ENCODE data around the gene GALM. TPM values are rescaled to one million over a fixed set of nuclear protein-coding genes. Genes with fewer than 3 reads are reported as not detected.
A peak's percentile ranks its signal among the peaks of the same experiment; 100 is the strongest.
"Not testable (repeated sequence)": the region's sequence is repeated elsewhere in the genome, so short reads cannot be mapped to it uniquely, and the experiment has no call there.

The GALM gene
- polyA plus RNA-seq, 1 donor: 76.1 TPM

- H3K9me3 ChIP-seq (ENCODE audit: control insufficient read depth, low read depth, low read length): no peaks in the 10 kb centered on the region
- peak; percentile 48 to 66 for DNase-seq
- WGBS (ENCODE audit: insufficient coverage, low lambda C conversion rate): 20% methylated on average over 1 of the region's 8 CpGs
- H3K27ac ChIP-seq (ENCODE audit: low read length): peak overlapping the region; percentile 26
- peaks cover 27% of the 10 kb centered on the region for H3K4me1 ChIP-seq (ENCODE audit: control insufficient read depth, insufficient read depth, low read length)
- no peak overlapping the region for H3K4me3 ChIP-seq (ENCODE audit: low read length)
- H3K27me3 ChIP-seq (ENCODE audit: control insufficient read depth, insufficient read depth, low read length): no peaks in the 10 kb centered on the region
- peaks cover 20% of the 10 kb centered on the region for H3K36me3 ChIP-seq (ENCODE audit: control insufficient read depth, insufficient read depth, low read length)
Observed at GRCh38 chr2:38672445-38673391, 6.8 kb downstream of the GALM start.

DNA sequence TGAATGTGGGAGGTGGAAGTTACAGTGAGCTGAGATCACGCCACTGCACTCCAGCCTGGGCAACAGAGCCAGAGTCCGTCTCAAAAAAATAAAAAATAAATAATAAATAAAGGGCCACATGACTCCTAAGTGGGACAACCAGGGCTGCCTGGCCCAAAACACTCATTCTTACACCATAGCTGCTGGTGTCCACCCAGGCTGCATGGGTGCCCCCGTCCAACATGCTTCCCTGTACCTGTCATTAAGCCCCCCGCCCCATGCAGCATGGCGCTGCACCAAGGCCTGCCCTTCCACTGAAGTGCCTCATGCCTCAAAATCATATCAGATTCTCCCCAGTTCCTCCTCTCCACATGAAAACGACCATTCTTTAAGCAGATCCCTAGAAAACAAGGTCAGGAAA is 10.8 kb downstream of the GALM start:
- Histone ChIP-seq H3K27me3 (ENCODE audit: control insufficient read depth, insufficient read depth, low read length) (no peaks in the 10 kb centered on the region), H3K9me3 (ENCODE audit: control insufficient read depth, low read depth, low read length) (no peaks in the 10 kb centered on the region), H3K36me3 (ENCODE audit: control insufficient read depth, insufficient read depth, low read length) (peaks cover 48% of the 10 kb centered on the region), H3K4me1 (ENCODE audit: control insufficient read depth, insufficient read depth, low read length) (peaks cover 11% of the 10 kb centered on the region), H3K4me3 (ENCODE audit: low read length) (no peak overlapping the region), H3K27ac (ENCODE audit: low read length) (peak overlapping the region; percentile 77)
- DNase-seq: no peak
- no CpG with 5 or more reads among the region's 6 CpGs for WGBS (ENCODE audit: insufficient coverage, low lambda C conversion rate)

- not testable (repeated sequence) for H3K4me3 ChIP-seq (ENCODE audit: low read length)
- peaks cover 72% of the 10 kb centered on the region for H3K36me3 ChIP-seq (ENCODE audit: control insufficient read depth, insufficient read depth, low read length)
- WGBS (ENCODE audit: insufficient coverage, low lambda C conversion rate): no CpG with 5 or more reads among the region's 5 CpGs
Observed at GRCh38 chr2:38680868-38681267, 15.0 kb downstream of the GALM start.

DNA sequence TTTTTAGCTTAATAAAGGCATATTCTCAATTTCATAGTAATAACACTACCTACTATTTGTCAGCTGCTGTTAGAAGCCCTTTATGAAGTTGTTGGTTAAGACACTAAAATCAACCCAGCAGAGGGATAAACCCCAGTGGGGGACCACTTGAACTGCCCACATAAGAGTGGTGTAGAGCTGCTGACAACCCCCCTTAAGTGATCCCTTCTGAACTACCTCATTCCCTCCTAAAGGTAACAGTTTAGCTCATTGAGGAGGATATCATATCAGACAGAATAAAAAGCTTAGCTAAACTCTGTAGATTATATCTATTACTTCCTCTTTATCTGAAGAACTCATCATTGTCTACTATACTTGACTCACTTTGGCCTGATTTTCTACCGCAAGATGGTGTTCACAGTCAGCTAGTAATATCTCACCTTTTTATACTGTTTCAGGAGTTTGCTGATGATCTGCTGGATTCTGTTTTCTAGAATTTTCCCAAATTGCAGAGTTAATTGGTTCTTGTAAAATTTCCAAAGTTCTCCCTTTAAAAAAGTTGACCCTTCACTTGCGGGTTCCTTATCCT is 16.2 kb downstream of the GALM start:
- no CpG with 5 or more reads among the region's 2 CpGs for WGBS (ENCODE audit: insufficient coverage, low lambda C conversion rate)
- H3K9me3 ChIP-seq (ENCODE audit: control insufficient read depth, low read depth, low read length): no peaks in the 10 kb centered on the region
- H3K36me3 ChIP-seq (ENCODE audit: control insufficient read depth, insufficient read depth, low read length): peaks cover 66% of the 10 kb centered on the region
- peaks cover 7% of the 10 kb centered on the region for H3K4me1 ChIP-seq (ENCODE audit: control insufficient read depth, insufficient read depth, low read length)
- H3K27me3 ChIP-seq (ENCODE audit: control insufficient read depth, insufficient read depth, low read length): no peaks in the 10 kb centered on the region
- H3K4me3 ChIP-seq (ENCODE audit: low read length): no peak overlapping the region
- DNase-seq: no peak
- H3K27ac ChIP-seq (ENCODE audit: low read length): no peak overlapping the region

More at GRCh38 chr2:38680868-38681267, 15.0 kb downstream of the GALM start:
- not testable (repeated sequence) for DNase-seq; H3K27ac ChIP-seq (ENCODE audit: low read length); H3K27me3 ChIP-seq (ENCODE audit: control insufficient read depth, insufficient read depth, low read length); H3K9me3 ChIP-seq (ENCODE audit: control insufficient read depth, low read depth, low read length)
- H3K4me1 ChIP-seq (ENCODE audit: control insufficient read depth, insufficient read depth, low read length): peaks cover 11% of the 10 kb centered on the region

DNA sequence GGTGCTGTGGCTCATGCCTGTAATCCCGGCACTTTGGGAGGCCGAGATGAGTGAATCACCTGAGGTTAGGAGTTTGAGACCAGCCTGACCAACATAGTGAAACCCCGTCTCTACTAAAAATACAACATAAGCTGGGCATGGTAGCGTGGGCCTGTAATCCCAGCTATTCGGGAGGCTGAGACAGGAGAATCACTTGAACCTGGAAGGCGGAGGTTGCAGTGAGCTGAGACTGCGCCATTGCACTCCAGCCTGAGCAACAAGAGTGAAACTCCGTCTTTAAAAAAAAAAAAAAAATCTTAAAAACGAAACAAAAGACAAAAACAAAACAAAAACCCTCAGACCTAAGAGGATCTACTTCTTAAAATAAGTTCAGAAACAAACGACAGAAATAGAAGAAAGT is 16.7 kb downstream of the GALM start:
- H3K27me3 ChIP-seq (ENCODE audit: control insufficient read depth, insufficient read depth, low read length); H3K27ac ChIP-seq (ENCODE audit: low read length); H3K4me1 ChIP-seq (ENCODE audit: control insufficient read depth, insufficient read depth, low read length); H3K9me3 ChIP-seq (ENCODE audit: control insufficient read depth, low read depth, low read length); DNase-seq; H3K4me3 ChIP-seq (ENCODE audit: low read length): not testable (repeated sequence)
- WGBS (ENCODE audit: insufficient coverage, low lambda C conversion rate): 79% methylated on average over 3 of the region's 10 CpGs
- peaks cover 65% of the 10 kb centered on the region for H3K36me3 ChIP-seq (ENCODE audit: control insufficient read depth, insufficient read depth, low read length)

- no CpG with 5 or more reads among the region's 7 CpGs for WGBS (ENCODE audit: insufficient coverage, low lambda C conversion rate)
- no peaks in the 10 kb centered on the region for H3K27me3 ChIP-seq (ENCODE audit: control insufficient read depth, insufficient read depth, low read length)
- no peaks in the 10 kb centered on the region for H3K4me1 ChIP-seq (ENCODE audit: control insufficient read depth, insufficient read depth, low read length)
- H3K27ac ChIP-seq (ENCODE audit: low read length): no peak overlapping the region
- no peaks in the 10 kb centered on the region for H3K9me3 ChIP-seq (ENCODE audit: control insufficient read depth, low read depth, low read length)
- no peak overlapping the region for H3K4me3 ChIP-seq (ENCODE audit: low read length)
- peaks cover 64% of the 10 kb centered on the region for H3K36me3 ChIP-seq (ENCODE audit: control insufficient read depth, insufficient read depth, low read length)
- no peak for DNase-seq
Observed at GRCh38 chr2:38683766-38684165, 17.9 kb downstream of the GALM start.

GRCh38 chr2:38685116-38685735 is 19.3 kb downstream of the GALM start:
- H3K27ac ChIP-seq (ENCODE audit: low read length): no peak overlapping the region
- peaks cover 58% of the 10 kb centered on the region for H3K36me3 ChIP-seq (ENCODE audit: control insufficient read depth, insufficient read depth, low read length)
- WGBS (ENCODE audit: insufficient coverage, low lambda C conversion rate): 80% methylated on average over 1 of the region's 3 CpGs

DNA sequence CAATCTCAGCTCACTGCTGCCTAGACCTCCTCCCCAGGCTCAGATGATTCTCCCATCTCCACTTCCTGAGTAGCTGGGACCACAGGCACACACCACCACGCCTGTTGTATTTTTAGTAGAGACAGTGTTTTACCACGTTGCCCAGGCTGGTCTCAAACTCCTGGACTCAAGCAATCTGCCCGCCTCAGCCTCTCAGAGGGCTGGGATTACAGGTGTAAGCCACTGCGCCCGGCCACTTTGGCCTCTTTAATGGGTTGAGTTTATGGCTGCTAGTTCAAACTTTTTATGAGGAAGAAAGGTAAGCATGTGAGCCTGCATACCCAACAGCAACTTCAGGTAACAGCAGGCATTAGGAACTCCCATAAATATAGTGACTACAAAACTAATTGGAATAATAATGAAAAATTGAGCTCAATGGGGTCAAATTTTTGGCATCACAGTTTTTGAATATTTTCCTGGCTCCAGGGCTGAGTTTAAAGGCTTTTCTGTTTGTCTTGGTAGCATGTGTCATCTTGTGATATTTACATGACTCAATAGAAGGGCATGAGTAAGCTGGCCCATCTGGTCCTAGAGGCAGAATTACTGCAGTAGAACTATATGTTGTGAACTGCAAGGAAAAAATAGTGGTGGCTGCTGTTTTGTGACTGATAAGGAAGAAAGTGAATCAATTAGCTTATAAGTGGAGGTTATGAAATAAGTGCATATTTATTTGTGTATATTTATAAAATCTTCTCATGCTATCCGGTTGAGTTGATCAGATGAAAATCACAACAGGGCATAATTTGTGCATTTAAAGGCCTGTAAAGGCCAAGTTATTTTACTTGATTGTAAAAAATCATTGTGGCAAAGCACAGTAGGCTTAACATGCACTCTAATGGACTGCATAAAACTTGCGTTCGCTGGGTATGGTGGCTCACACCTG is 24.8 kb downstream of the GALM start:
- Histone ChIP-seq H3K4me3 (ENCODE audit: low read length) (no peak overlapping the region), H3K4me1 (ENCODE audit: control insufficient read depth, insufficient read depth, low read length) (peaks cover 2% of the 10 kb centered on the region), H3K36me3 (ENCODE audit: control insufficient read depth, insufficient read depth, low read length) (peaks cover 33% of the 10 kb centered on the region), H3K27me3 (ENCODE audit: control insufficient read depth, insufficient read depth, low read length) (no peaks in the 10 kb centered on the region), H3K27ac (ENCODE audit: low read length) (peak overlapping the region; percentile 52), H3K9me3 (ENCODE audit: control insufficient read depth, low read depth, low read length) (no peaks in the 10 kb centered on the region)
- no peak for DNase-seq
- no CpG with 5 or more reads among the region's 8 CpGs for WGBS (ENCODE audit: insufficient coverage, low lambda C conversion rate)

More at GRCh38 chr2:38685116-38685735, 19.3 kb downstream of the GALM start:
- DNase-seq: no peak
- no peaks in the 10 kb centered on the region for H3K27me3 ChIP-seq (ENCODE audit: control insufficient read depth, insufficient read depth, low read length)
- no peak overlapping the region for H3K4me3 ChIP-seq (ENCODE audit: low read length)
- no peaks in the 10 kb centered on the region for H3K4me1 ChIP-seq (ENCODE audit: control insufficient read depth, insufficient read depth, low read length)
- H3K9me3 ChIP-seq (ENCODE audit: control insufficient read depth, low read depth, low read length): no peaks in the 10 kb centered on the region

- Histone ChIP-seq H3K27me3 (ENCODE audit: control insufficient read depth, insufficient read depth, low read length) (no peaks in the 10 kb centered on the region), H3K27ac (ENCODE audit: low read length) (no peak overlapping the region), H3K36me3 (ENCODE audit: control insufficient read depth, insufficient read depth, low read length) (peaks cover 26% of the 10 kb centered on the region), H3K9me3 (ENCODE audit: control insufficient read depth, low read depth, low read length) (no peaks in the 10 kb centered on the region), H3K4me3 (ENCODE audit: low read length) (no peak overlapping the region), H3K4me1 (ENCODE audit: control insufficient read depth, insufficient read depth, low read length) (peaks cover 2% of the 10 kb centered on the region)
- no peak for DNase-seq
- WGBS (ENCODE audit: insufficient coverage, low lambda C conversion rate): no CpG with 5 or more reads among the region's 2 CpGs
Observed at GRCh38 chr2:38691994-38692393, 26.1 kb downstream of the GALM start.
